Keratinocyte (primary cell): Measurements from ENCODE around the gene QSOX2. TPM values are rescaled to one million over a fixed set of nuclear protein-coding genes. Genes with fewer than 3 reads are reported as not detected.

Source experiments
- DNase-seq: peaks from one replicate; pipeline ENCODE4 v3.0.0-alpha.2; 2011; ENCODE audit warnings: low read depth, missing footprints, low spot score
- FAIRE-seq: peaks from 2 replicates; lab custom pipeline; 2011; peaks lifted over from hg19 to GRCh38; lab: Jason Lieb, UNC
- H2AFZ ChIP-seq: 2 replicates; pipeline ENCODE4 v1.6.0; 2012; ENCODE audit warnings: low read length, control low read depth, inconsistent platforms; ENCODE audit not compliant: control insufficient read depth
- H3K27ac ChIP-seq: 2 replicates; pipeline ENCODE4 v1.5.1; 2011; ENCODE audit warnings: low read length; ENCODE audit not compliant: control insufficient read depth, insufficient read depth
- H3K27me3 ChIP-seq: 3 replicates; pipeline ENCODE4 v1.6.0; 2011; ENCODE audit warnings: low read length; ENCODE audit not compliant: control insufficient read depth, insufficient read depth; ENCODE audit errors: extremely low read depth
- H3K36me3 ChIP-seq, 2 experiments: 2 replicates in 1 of 2; 3 replicates in 1 of 2; pipeline ENCODE4 v1.5.1; 2011; ENCODE audit warnings: low read length in 2 of 2, mild to moderate bottlenecking in 1 of 2; ENCODE audit not compliant: control insufficient read depth in 2 of 2, insufficient read depth in 2 of 2; ENCODE audit errors: extremely low read depth in 1 of 2
- H3K4me1 ChIP-seq: 3 replicates; pipeline ENCODE4 v1.5.1; 2011; ENCODE audit warnings: low read length; ENCODE audit not compliant: control insufficient read depth, insufficient read depth; ENCODE audit errors: extremely low read depth
- H3K4me2 ChIP-seq: 3 replicates; pipeline ENCODE4 v1.6.0; 2011; ENCODE audit warnings: low read depth, low read length; ENCODE audit not compliant: control insufficient read depth, insufficient read depth; ENCODE audit errors: extremely low read depth
- H3K4me3 ChIP-seq, 3 experiments: fragments of 200-600 bp in 1 of 3; sonication (generic) in 1 of 3; 2 replicates in 2 of 3; 3 replicates in 1 of 3; pipeline ENCODE4 v1.5.1; 2011 to 2016; ENCODE audit warnings: low read length in 3 of 3, mild to moderate bottlenecking in 3 of 3, control low read depth in 2 of 3, inconsistent platforms in 1 of 3, low read depth in 1 of 3, mixed read lengths in 1 of 3, mixed run types in 1 of 3, moderate library complexity in 1 of 3; ENCODE audit not compliant: control insufficient read depth in 2 of 3, insufficient read depth in 2 of 3; ENCODE audit errors: extremely low read depth in 1 of 3
- H3K79me2 ChIP-seq: 2 replicates; pipeline ENCODE4 v1.6.0; 2012; ENCODE audit warnings: low read length; ENCODE audit not compliant: control insufficient read depth, insufficient read depth
- H3K9ac ChIP-seq: 3 replicates; pipeline ENCODE4 v1.6.0; 2011; ENCODE audit warnings: low read length; ENCODE audit not compliant: control insufficient read depth, insufficient read depth; ENCODE audit errors: extremely low read depth
- H3K9me1 ChIP-seq: 3 replicates; pipeline ENCODE4 v1.6.0; 2011; ENCODE audit warnings: low read length; ENCODE audit not compliant: control insufficient read depth, insufficient read depth; ENCODE audit errors: extremely low read depth
- H3K9me3 ChIP-seq: 2 replicates; pipeline ENCODE4 v1.5.1; 2012; ENCODE audit warnings: low read depth, low read length; ENCODE audit not compliant: control insufficient read depth
- H4K20me1 ChIP-seq: 3 replicates; pipeline ENCODE4 v1.6.0; 2011; ENCODE audit warnings: low read length; ENCODE audit not compliant: control insufficient read depth, insufficient read depth; ENCODE audit errors: extremely low read depth
- CTCF ChIP-seq, 3 experiments: IDR thresholded peaks in 1 of 3; conservative IDR thresholded peaks in 1 of 3; optimal IDR thresholded peaks in 1 of 3; 2 replicates in 2 of 3; 3 replicates in 1 of 3; pipeline versions ENCODE3 to v1.5.1; 2011; ENCODE audit warnings: low read length in 3 of 3, mild to moderate bottlenecking in 3 of 3, moderate library complexity in 2 of 3, control low read depth in 1 of 3, inconsistent platforms in 1 of 3; ENCODE audit not compliant: insufficient read depth in 2 of 3; ENCODE audit errors: extremely low read depth in 1 of 3
- EZH2 ChIP-seq: IDR thresholded peaks from one replicate; pipeline ENCODE4 v1.6.1; 2012; ENCODE audit warnings: inconsistent platforms, mild to moderate bottlenecking, low read length, moderate library complexity
- dilution Hi-C: fragments of 300-500 bp; cut with MboI; formaldehyde crosslinking; loops from one replicate; pipeline ENCODE4 v1.7.0; 2020; ENCODE audit warnings: low sequenced_read_pairs; ENCODE audit not compliant: extremely low pct_ligation_motif_present
- polyA plus RNA-seq, 5 experiments: library from polyadenylated mRNA; depleted of rRNA in 3 of 5; stranded (reverse) in 3 of 5; stranded (forward) in 1 of 5; unstranded in 1 of 5; fragments of >200 nt; gene quantifications; 1 replicate in 1 of 5; 2 replicates in 3 of 5; 3 replicates in 1 of 5; pipeline versions ENCODE4 v1.2.1 to v1.2.3, GENCODE V29; 2011 to 2012; ENCODE audit warnings: missing spikeins in 2 of 5, low read depth in 1 of 5, low replicate concordance in 1 of 5

QSOX2 gene
- polyA plus RNA-seq, 1 donor (not counting 4 experiments of a cell fraction or from before 2014, with no cell fraction given), result 11.9 TPM

- Histone ChIP-seq H3K36me3 (no peaks in the 10 kb centered on the region), H3K9ac (no peak overlapping the region), H2AFZ (no peak overlapping the region), H3K4me1 (no peaks in the 10 kb centered on the region), H4K20me1 (no peaks in the 10 kb centered on the region), H3K9me3 (no peaks in the 10 kb centered on the region), H3K79me2 (no peaks in the 10 kb centered on the region), H3K27me3 (peaks cover 16% of the 10 kb centered on the region), H3K9me1 (no peaks in the 10 kb centered on the region), H3K4me2 (no peak overlapping the region), H3K27ac (no peak overlapping the region), H3K4me3 (no peak overlapping the region)
- FAIRE-seq, result no peak
- dilution Hi-C loops, result no loop called here
- TF ChIP-seq EZH2, result no peak
- no peak for TF ChIP-seq CTCF (optimal IDR thresholded peaks at IDR 0.05 in 1 of 3, IDR thresholded peaks at IDR 0.05 in 1 of 3, conservative IDR thresholded peaks at IDR 0.05 in 1 of 3; ENCODE audit: extremely low read depth in 1 of 3, insufficient read depth in 2 of 3, low read length in 3 of 3)
- DNase-seq, result no peak
Observed at GRCh38 chr9:136173648-136174290, 71.8 kb downstream of the QSOX2 start.

- Histone ChIP-seq H3K27ac (no peak overlapping the region), H3K79me2 (no peaks in the 10 kb centered on the region), H3K27me3 (peaks cover 22% of the 10 kb centered on the region), H3K4me2 (no peak overlapping the region), H3K36me3 (no peaks in the 10 kb centered on the region), H3K9me1 (no peaks in the 10 kb centered on the region), H3K9me3 (no peaks in the 10 kb centered on the region), H2AFZ (no peak overlapping the region), H3K4me1 (no peaks in the 10 kb centered on the region), H3K9ac (no peak overlapping the region), H4K20me1 (no peaks in the 10 kb centered on the region), H3K4me3 (no peak overlapping the region)
- TF ChIP-seq CTCF (optimal IDR thresholded peaks at IDR 0.05 in 1 of 3, IDR thresholded peaks at IDR 0.05 in 1 of 3, conservative IDR thresholded peaks at IDR 0.05 in 1 of 3; ENCODE audit: extremely low read depth in 1 of 3, insufficient read depth in 2 of 3, low read length in 3 of 3) (no peak), EZH2 (no peak)
- dilution Hi-C loops, result no loop called here
- DNase-seq (no peak), FAIRE-seq (no peak)
Observed at GRCh38 chr9:136172412-136173079, 73.1 kb downstream of the QSOX2 start.
